HG03378 (cell line): ENCODE measurements around the gene MAP7.

ENCODE experiments used
- ATAC-seq: cut with Tn5 transposase; IDR thresholded peaks from one replicate; pipeline ENCODE4 v1.9.1; 2021; ENCODE audit warnings: mild to moderate bottlenecking, moderate library complexity; ENCODE audit not compliant: unreplicated experiment

The MAP7 gene

DNA sequence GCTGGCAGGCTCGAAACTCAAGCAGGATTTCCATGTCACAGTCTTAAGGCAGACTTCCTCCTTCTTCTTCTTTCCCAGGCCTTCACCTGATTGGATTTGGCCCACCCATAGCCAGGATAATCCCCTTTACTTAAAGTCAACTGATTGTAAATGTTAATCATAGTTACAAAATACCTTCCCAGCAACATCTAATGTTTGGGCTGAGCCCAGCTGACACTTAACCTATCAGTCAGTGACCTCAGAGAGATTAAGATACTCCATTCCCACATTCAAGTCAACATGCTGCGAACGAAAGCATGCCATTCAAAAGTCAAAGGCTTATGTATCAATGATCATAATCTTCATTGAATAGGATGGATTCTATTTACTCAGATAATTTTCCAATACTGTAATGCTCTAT lies 16.0 kb downstream of the MAP7 start:
- ATAC-seq = no peak

DNA sequence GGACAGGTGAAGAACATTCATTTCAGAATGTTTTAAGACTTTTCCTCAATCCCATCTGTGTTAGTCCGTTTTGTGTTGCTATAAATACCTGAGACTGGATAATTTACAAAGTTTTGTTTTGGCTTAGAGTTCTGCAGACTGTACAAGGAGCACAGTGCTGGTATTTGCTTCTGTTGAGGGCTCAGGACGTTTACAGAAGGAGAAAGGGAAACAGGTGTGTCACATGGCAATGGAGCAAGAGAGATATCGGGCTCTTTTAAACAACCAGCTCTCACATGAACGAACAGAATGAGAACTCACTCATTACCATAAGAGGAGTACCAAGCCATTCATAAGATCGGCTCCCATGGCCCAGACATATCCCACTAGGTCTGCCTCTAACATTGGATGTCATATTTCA lies 16.7 kb downstream of the MAP7 start:
- no peak for ATAC-seq

DNA sequence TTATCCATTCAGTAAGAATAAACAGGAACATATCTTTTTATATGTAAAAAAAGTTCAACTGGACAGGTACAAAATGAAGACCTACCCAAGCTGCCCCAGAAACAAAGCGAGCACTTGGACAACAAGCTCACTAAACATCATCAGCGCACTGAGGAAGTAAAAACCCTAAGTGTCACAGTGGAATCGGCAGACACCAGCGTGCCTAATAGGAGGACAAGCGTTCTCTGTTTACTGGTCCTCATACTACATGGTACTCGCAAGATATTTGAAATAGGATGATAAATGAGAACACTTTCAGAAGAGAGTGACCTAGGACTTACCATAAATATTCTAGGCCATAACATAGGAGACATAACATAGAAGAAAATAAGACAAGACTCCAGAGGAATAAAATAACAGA lies 18.2 kb downstream of the MAP7 start:
- no peak for ATAC-seq

- ATAC-seq = no peak
These were observed 20.5 kb downstream of the MAP7 start for GRCh38 chr6:136529710-136530109.

DNA sequence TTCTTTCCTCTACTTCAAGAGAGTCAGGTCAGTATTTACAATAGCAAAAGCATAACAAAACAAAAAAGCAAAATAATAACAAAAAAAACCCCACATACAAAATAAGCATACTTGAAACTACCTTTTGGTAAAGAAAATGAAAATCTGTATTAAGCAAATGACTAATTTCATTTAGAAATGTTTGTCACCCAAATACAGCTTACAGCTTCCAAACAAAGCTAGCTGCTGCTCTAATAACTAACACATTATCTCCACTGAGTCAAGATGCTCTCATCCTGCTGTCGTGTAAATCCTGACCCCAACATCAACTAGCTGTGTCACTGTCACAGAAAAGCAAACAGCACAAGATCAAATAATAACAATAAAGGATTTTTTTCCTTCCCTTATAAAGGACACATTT lies 21.7 kb downstream of the MAP7 start:
- ATAC-seq = no peak

DNA sequence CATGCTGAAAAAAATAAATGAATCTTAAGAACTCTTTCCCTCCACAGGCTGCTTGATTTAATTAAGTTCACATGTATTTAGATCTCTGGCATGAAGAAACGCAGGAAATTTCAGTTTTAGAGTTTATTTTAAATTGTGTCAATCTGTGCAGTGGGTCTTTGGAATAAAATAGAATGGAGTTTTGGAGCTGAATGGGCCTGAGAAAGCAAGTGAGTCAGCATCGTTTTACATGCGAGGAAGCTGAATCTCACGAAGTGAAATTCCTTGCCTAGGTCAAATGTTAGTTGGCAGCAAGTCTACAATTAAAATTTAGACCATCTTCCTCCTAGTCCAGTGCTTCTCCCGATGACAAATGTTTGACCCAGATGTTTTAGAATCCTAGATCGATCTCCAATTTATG lies 22.4 kb downstream of the MAP7 start:
- ATAC-seq = no peak

DNA sequence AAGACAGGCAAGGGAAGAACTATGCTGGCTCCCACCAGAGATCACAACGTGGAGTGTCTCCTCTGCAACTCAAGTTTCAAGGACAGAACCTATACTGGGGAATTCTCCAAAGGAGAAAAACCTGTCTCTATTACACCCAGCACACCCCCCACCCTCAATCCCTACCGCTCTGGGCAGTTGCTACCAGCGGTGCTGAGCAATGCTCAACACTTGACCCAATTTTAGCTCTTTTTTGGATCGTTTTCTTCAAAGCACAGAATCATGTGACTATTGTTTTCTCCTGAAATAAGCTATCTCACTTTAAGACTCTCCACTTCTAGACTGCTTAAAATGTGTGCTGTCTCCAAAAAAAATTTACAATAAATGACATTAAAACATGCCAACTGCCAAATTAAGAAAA lies 23.3 kb downstream of the MAP7 start:
- ATAC-seq = no peak

DNA sequence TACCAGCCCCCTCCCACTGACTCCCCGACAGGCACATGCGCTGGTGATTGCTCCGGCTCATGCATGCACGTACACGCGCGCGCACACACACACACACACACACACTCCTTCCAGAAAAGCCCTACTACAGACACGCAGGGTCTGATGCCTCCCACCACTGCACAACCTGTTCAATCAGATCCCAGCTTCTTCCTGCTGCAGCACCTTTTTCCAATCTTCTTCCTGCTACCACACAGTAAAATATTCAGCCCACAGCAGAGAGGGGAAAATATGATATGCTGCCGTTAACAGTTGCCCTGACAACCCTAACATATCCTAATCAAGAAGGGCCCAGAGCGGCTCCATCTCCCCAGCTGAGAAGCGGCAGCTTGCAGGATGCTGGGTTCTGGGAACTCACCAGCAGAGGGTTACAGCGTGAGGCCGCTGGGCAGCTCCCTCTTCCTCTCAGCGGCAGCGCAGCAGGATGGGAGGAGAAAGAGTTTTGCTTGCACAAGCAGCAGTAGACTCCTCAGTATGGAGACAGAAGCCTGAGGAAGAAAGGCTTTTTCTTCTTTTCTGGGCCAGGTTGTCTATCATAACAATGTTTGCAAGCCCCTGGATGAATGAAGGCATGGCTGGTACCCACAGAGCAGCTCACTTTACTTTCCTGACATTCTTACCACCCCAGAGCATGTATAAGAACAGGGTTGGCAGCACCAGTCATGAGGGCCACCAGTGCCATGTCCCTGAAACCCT lies 23.9 kb downstream of the MAP7 start:
- no peak for ATAC-seq

DNA sequence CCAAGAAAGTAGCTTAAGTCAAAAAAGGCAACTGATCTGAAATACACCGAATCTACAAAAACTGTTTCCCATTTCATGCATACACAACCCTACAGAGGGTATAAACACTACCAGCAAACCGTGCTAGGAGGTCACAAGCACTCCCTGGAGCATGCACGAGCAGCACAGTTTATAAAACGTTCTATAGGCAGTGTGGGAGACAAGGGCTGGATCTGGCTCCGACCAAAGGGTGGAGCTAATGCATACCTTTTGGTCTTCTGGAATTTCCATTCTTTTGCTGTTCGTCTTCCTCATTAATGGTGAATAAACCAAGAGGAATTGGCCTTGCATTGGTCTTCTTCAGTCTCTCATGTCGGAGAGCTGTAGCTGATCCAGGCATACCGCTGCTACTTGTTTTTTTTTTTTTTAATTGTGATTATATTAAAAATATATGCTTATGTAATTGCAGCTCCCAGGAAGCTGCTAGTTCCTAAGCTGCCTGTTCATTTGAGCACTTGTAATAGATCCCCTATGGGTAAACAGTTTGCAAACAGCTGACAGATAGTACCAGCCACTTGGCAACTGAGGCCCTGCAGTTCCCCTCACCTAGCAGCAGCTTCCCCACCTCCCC lies 24.5 kb downstream of the MAP7 start:
- no peak for ATAC-seq

DNA sequence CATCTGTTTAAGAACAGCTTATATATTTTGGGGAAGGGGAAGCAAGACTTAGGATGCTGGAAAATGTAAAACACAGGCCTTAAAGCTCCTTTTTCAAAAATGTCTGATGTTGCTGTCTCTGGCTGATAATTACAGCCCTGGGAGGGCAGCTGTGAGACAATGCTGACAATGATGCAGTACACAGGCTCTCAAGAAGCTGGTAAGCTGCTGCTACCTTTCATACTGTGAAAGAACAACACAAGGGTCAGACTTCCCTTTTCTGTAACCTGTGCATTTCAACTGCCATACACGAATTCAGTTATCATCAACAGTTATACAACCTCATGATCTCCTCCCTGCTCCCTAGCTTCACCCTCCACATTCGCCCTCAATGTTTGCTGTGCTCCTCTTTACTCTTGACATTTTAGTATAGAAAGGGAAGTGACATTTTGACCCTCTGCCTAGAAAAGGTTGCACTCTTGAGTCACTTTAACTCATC lies 25.2 kb downstream of the MAP7 start:
- no peak for ATAC-seq

DNA sequence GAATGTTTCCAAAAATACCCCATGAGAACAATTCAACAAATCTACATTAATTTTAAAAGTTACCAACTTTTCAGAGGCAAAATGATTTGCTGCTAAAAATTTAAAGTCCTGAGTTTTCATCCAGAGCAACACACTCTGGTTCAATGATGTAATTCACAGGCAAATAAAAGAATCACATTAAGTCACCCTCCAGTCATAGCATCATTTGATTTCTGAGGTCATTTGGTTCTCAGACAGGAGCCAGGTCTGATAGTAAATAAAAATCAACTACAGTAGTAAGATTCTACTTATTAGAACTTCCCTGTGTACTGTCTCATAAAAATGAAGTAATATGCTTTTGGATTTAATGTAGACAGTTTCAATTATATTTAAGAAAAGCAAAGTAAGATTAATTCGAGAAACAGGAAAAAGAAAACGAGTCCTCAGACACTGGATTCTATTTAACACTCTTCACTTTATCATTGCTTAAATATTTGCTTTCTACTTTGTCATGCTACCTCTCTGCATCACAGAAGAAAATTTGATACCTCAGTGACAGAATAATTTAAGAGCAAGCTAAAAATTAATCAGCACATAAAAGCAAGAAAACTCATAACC lies 25.8 kb downstream of the MAP7 start:
- no peak for ATAC-seq

DNA sequence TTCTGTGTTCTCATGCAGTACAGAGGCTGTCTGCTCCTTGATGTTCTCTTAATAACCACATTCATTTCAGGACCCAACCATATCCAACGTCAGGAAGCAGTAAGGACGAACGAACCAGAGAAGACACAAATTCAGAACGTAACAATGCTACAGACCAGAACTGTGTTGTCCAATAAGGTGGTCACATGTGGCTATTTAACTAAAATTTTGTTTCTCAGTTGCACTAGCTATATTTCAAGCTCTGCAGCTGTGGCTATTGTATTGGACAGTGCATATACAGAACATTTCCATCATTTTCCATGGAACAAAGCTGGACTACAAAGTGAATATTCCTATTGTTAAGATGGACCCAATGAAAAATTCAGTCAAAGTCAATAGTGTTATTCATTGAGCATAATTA lies 27.0 kb downstream of the MAP7 start:
- ATAC-seq = no peak

- no peak for ATAC-seq
These were observed 27.6 kb downstream of the MAP7 start for GRCh38 chr6:136522636-136523035.

- ATAC-seq = no peak
These were observed 28.3 kb downstream of the MAP7 start for GRCh38 chr6:136521911-136522310.

GRCh38 chr6:136521427-136521826 lies 28.8 kb downstream of the MAP7 start:
- ATAC-seq = no peak

GRCh38 chr6:136520517-136520916 lies 29.7 kb downstream of the MAP7 start:
- ATAC-seq = no peak

DNA sequence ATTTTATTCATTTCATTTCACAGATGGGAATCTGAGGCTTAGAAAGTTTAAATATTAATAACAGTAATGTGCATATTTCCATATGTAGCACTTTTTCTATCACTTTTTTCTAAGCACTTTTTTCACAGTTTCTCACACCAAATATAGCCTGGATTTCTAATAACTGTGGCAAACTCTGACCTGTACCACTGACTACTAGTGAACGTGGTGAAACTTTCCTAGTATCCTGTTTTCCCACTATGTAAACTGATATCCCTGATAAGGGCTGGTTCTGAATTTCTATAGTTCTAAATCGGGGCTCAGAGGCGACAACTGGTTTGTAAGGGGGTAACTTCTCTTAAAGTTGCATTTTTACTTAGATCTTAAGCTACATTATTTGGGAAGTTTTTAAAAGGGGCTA lies 32.6 kb downstream of the MAP7 start:
- ATAC-seq = no peak

GRCh38 chr6:136517002-136517401 lies 33.2 kb downstream of the MAP7 start:
- no peak for ATAC-seq

DNA sequence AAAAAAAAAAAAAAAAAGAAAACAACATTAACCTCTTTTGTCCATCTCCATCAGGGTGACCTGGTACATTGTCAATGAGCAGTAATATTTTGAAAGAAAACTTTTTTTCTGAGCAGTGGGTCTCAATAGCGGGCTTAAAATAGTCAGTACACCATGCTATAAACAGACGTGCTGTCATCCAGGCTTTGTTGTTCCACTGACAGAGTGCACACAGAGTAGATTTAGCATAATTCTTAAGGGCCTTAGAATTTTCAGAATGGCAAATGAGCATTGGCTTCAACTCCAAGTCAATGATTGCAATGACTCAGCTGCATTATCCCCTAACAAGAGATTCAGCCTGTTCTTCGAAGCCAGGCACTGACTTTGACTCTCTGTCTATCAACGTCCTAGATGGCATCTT lies 35.6 kb downstream of the MAP7 start:
- no peak for ATAC-seq

GRCh38 chr6:136511926-136512325 lies 38.3 kb downstream of the MAP7 start:
- no peak for ATAC-seq

GRCh38 chr6:136511397-136511796 lies 38.8 kb downstream of the MAP7 start:
- ATAC-seq = no peak

GRCh38 chr6:136510782-136511181 lies 39.4 kb downstream of the MAP7 start:
- ATAC-seq = peak; percentile 68
